Peyer's patch (tissue), 4 donors: Measurements from ENCODE around the gene RAD51B.
"Not testable (repeated sequence)": the region's sequence is repeated elsewhere in the genome, so short reads cannot be mapped to it uniquely, and the experiment has no call there.

ENCODE experiments used
- POLR2A ChIP-seq, 2 donors: fragments of 450-650 bp; IDR thresholded peaks; one replicate each; pipeline ENCODE4 v1.5.1; 2017; ENCODE audit warnings: antibody characterized with exemption in 2 of 2, mild to moderate bottlenecking in 2 of 2, moderate library complexity in 2 of 2
- TF ChIP-seq, protein P1 (sequence below), 6 experiments: fragments of 450-650 bp in 4 of 6; fragments of 200-600 bp in 2 of 6; sonication (generic) in 1 of 6; IDR thresholded peaks; one replicate each; pipeline ENCODE4 v1.5.1; 2017 to 2019; ENCODE audit warnings: antibody characterized with exemption in 6 of 6, mild to moderate bottlenecking in 3 of 6, moderate library complexity in 1 of 6

GRCh38 chr14:68221046-68221445 is 401.5 kb downstream of the RAD51B start:
- TF ChIP-seq, protein P1, sequence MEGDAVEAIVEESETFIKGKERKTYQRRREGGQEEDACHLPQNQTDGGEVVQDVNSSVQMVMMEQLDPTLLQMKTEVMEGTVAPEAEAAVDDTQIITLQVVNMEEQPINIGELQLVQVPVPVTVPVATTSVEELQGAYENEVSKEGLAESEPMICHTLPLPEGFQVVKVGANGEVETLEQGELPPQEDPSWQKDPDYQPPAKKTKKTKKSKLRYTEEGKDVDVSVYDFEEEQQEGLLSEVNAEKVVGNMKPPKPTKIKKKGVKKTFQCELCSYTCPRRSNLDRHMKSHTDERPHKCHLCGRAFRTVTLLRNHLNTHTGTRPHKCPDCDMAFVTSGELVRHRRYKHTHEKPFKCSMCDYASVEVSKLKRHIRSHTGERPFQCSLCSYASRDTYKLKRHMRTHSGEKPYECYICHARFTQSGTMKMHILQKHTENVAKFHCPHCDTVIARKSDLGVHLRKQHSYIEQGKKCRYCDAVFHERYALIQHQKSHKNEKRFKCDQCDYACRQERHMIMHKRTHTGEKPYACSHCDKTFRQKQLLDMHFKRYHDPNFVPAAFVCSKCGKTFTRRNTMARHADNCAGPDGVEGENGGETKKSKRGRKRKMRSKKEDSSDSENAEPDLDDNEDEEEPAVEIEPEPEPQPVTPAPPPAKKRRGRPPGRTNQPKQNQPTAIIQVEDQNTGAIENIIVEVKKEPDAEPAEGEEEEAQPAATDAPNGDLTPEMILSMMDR (IDR thresholded peaks at IDR 0.05): not testable (repeated sequence)
- TF ChIP-seq POLR2A (IDR thresholded peaks at IDR 0.05): not testable (repeated sequence)
